GM18873 (cell line): ENCODE results near the gene AGBL4.

Experiments
- ATAC-seq: cut with Tn5 transposase; IDR thresholded peaks from one replicate; pipeline ENCODE4 v1.9.1; 2021; ENCODE audit warnings: mild to moderate bottlenecking, moderate library complexity, moderate number of reproducible peaks; ENCODE audit not compliant: unreplicated experiment, low FRiP score

The AGBL4 gene

DNA sequence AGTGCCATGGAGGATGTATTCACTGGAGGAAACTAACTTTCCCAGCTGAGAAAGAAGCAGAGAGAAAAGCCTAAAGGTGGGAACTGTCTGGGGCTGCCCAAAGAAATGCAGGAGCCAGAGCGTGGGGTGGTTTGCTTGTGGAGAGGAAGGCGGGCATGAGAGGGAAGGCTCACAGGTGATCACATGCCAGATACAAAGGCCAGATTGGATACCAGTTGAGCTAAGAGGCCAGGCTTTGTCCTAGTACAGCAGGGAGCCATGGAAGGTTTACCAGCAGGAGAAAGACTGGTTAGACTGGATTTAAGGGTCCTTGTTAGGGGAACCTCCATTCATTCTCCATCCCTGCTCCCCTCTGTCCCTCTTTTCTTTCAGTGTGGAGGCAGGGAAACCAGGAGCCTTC is 1313.4 kb downstream of the AGBL4 start:
- ATAC-seq, result no peak

DNA sequence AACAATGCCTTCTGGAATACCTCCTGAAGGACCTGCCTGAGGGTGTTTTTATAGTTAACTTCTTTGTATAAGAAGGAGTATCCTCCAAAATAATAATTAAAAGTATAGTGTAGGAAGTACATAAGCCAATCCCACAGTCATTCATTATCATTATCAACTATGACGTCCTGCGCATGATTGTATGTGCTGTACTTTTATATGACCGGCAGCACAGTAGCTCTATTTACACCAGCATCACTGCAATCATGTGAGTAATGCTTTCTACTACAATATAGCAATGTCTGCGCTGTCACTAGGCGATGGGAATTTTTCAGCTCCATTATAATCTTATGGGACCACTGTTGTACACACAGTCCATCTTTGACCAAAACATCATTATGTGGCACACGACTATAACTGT is 1319.0 kb downstream of the AGBL4 start:
- no peak for ATAC-seq

DNA sequence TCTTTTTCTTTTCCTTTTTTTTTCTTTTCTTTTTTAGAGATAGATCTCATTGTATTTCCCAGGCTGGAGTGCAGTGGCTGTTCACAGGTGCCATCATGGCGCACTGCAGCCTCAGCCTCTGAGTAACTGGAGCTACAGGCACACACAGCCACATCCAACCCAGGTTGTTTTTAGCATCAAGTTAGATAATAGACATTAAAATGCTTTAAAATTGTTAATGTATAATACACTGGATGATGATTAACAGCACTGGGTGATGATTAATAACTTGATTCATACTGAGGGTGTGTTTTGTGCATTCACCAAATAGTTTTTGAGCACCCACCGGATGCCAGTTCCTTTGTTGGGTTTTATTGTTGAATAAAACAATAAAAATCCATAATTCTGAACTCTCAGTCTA is 1322.3 kb downstream of the AGBL4 start:
- ATAC-seq, result no peak

DNA sequence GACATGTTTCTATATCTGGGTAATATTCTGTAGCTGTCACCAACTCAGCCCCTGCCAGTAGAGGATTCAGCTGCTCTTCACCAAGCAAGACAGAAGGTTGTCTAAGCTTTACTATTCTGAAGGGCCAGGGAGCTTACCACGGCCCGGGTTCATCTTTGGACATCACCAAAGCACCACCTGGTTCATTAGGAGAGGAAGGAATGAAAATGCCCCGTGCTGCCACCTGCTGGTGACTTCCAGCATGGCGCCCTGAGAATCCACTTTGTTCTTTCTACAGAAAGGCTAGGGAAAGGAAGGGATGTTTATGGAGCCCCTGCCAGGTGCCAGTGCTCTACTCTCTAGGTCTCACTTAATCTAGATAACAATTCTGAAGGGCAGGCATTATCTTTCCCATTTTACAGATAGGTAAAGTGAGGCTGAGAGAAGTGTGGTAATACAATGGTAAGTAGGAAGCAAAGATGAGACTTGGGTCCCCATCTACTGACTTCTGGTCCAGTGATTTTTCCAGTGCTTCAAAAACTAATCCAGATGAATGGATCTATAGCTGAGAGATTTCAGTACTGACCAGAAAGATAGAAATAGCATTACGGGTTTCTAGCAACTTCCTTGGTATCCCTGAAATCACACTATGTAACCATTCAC is 1326.6 kb downstream of the AGBL4 start:
- peak; percentile 62 for ATAC-seq

DNA sequence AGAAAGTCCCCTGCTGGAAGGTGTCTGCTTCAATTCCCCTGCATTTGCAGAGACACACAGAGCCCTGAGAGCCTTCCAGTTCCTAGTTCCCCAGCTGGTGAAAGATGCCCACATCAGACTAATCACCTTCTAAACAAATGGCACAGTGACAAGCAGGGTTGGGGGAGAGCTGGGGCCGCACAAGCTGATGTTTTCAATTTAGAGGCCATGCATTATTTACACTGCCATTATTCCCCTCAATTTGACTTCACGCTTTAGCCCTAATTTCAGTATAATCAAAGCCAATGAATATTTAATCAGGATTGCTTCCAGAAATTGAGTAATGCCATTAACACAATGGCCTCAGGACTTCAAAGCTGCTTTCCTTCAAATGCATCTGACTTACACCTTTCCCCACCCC is 1328.6 kb downstream of the AGBL4 start:
- no peak for ATAC-seq

DNA sequence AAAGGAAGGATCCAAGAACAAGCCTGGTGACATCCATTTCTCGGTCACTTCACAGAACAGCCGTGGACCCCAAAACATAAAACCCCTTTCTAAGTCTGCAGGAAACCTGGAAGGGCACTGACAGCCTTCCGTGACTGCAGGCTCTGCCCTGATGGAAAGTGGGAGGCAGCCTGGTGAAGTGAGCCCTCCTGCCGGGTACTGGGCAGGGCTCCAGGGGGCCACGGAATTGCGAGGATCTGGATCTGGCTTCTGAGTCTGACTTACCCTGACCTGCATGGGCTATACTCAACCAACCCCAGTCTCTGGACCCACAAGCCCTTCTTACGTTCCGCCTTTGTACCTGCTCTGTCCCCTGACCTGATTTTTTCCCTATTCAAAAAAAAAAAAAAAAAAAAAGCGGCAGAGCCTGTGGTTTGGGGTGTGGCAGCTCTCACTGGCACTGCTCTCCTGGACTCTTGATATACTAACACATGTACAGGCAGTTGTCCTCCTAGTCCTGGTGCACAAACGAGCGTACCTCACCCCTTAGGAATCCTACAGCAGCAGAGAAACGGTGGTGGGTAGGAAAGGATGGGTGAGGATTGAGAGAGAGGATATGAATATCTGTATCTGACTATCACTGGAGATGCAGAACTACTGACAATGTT is 1330.0 kb downstream of the AGBL4 start:
- no peak for ATAC-seq

DNA sequence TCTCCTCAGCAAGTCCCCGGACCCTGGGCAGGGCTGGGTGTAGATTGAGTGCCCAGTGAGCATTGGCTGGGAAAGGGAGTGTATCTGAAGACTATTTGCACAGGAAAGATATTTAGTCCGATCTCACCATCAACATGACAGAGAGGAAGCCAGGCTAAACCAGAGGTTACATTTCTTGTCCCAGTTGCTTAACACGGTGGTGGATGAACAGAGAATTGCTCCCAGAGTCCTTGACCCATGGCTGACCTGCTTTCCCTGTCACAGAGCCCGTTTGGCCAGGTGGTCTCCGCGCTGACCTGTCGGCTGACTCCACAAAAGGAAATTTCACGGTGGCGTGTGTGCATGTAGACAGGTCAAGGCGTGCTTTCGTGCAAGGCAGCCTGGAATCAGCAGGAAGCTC is 1330.6 kb downstream of the AGBL4 start:
- no peak for ATAC-seq

DNA sequence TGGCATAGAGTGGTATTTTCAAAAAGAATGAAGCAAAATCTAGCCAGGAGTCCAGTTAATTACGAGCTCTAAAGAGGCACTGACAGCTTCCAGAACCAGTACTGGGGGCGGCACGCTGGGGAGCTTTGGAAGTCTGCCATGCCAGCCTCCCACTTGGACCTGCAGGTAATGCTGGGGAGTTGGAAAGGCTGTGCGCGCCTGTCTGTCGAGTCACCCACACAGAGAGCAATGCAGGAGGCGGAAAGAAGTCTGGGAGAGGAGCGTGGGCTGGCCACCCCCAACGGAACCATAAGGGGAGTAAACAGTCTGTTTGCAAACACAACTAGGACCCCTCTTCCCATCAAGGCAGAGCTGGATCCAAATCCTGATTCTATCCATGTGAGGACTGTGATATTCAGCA is 1331.5 kb downstream of the AGBL4 start:
- no peak for ATAC-seq

DNA sequence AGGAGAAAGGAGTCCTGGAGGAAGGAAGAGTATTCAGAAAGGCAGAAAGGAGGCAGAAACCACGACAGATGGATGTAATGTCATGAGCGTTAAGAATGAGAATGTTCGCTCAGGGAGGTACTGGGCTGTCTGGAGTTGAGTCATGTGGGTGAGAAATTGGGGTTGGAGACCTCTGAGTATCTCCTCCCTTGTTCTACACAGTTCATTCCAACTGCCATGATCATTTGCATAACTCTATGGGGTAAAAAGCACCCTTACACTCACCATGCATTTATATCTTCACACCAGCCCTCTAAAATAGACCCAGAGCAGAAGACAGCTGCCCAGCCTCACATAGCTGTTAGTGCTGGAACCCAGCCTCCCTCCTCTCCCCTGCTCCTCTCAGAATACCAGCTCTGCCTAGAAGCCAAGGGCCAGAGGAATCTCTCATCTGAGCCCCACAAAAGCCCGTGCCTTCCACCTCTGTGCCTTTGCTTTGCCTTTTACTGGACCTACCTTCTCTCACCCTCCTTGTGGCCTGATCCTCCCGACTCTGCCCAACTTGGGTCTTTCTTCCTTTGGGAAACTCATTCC is 1332.2 kb downstream of the AGBL4 start:
- peak; percentile 74 for ATAC-seq

DNA sequence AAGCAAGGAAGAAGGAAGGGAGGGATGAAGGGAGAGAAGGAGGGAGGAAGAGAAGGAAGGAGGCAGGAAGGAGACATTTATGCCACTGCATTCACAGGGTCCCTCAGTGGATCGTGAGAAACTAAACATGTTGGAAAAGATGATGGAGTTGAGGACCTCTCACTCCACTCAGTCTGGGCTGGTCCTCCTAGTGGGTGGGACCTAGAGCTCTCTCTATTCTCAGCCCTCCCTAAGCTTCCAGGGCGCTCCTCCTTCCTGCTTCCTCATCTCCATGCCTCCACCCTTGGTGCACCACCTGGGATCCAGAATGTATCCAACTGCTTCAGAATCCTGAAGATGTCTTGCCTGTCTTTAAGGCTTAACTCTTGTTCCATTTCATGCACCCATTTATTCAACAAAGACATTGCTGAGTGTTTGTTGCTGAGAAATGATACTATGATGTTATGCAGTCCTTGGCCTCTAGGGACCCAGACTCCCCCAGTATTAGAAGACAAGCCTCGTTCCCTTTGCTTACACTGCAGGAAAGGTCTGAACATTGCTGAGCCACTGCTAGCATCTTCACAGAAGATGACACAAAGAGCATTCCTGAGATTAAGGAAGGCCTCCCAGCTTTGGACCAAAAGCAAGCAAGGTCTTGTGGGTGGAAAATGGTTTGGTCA is 1335.5 kb downstream of the AGBL4 start:
- no peak for ATAC-seq

DNA sequence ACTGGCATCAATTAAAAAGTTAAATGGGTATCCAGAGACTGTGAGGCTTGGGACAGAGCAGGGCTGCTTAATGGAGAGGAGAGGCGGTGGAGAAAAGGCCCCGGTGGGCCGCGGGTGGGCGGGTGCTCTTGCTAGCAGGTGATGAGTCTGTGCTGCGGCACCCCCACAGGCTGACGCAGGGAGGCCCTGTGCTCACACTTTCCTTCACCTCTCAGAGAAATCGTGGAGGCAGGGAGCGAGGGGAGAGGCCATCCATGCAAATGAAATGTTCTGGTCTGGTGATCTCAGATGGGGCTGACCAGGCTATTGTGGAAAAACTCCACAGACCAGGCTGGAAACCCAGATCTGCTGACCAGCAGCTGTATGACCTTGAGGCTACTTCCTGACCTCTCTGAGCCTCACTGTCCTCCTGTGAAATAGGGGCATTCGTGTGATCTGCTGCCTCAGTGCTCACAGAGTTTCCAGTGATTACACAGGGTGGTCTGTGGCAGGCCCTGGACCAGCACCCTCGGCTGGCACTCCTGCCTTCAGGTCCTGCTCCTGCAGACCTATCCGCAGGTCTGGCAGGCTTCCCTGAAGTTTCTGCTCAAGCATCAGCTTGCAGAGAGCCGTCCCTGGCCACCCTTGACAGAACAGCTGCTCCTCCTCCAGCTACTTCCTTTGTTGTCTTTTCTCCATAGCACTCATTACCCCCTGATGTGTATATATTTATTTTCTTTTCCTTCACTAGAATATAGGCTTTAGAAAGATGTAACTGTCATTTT is 1336.3 kb downstream of the AGBL4 start:
- no peak for ATAC-seq

DNA sequence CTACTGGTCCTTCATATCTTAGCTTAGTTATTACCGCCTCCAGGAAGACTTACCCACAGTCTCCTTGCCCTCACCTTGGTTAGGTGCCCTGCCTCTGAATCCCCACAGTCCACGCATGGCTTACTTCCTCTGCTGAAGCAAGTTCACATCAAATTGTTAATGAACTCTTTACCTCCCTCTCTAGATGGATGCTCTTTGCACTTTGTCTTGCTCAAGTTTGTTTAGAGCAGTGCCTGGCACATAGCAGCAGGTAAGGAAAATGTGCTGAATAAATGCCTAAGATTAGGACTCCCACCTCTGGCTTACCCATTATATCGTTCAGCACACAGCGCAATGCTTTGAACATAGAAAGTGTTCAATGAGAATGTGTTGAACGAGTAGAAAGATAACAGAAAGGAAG is 1337.6 kb downstream of the AGBL4 start:
- ATAC-seq, result no peak

DNA sequence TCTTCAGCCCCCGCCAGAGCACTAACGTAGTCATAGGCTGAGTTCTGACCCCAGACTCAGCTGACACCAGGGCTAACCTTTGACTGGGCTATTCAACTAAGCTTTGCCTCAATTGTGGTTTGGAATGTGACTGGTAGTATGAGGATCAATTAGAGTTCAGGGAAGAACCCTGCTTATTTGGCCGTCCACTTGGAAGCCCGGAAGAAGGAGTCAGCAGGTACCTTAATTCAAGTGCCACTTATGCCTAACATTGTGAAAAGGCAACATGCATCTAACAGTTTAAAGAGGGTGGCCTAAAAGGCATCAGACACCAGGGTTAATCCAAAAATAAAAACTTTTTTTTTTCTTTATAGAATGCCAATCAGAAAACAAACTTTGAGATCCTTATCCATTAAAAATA is 1339.4 kb downstream of the AGBL4 start:
- no peak for ATAC-seq

DNA sequence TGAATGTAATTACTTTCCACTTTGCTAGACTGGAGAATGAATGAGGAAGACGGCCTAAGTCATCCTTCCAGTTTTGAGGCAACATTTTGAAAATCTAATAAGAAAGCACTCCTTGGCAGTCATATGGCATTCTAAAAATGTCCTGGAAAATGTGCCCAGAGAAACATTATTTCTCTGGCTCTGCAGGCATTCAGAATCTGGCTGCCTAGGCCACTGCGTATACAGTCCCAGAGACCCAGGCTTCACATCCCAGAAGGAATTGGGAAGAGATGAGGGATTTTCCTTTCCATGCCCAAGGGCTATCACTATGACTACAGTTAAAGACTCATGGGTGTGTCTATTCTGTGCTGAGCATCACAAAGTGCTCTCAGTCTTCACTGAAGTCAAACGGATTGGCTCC is 1339.9 kb downstream of the AGBL4 start:
- ATAC-seq, result no peak

DNA sequence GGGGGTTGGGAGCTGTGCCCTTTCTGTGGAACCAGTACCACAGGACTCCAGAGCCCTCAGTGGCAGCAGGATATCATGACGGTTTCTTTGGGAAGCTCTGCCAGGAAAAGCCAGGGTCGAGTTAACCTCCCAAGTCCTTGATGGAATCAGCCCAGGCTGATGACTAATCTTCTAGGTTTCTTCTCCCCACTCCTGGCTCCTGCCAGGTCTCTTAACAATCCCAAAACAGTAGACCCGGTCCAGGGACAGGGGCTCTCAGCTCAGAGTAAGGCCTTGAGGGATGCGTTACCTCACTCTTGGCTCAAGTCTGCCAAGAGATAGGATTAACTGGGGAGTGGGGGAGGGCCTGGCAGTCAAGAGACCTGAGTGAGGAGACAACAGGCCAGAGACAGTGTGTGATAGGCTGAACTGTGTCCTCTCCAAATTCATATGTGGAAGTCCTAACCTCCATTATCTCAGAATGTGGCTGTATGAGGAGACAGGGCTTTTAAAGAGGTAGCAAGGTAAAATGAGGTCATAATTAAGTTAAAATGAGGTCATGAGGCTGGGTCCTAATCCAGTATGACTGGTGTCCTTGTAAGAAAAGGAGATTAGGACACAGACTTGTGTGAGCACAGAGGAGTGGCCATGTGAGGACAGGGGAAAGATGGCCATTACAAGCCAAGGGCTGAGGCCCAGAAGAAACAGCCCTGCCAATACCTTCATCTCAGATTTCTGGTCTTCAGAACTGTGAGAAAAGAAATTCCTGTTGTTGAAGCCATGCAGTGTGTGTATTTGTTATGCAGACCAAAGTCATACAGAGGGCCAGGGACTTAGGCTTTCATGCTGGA is 1342.1 kb downstream of the AGBL4 start:
- no peak for ATAC-seq

DNA sequence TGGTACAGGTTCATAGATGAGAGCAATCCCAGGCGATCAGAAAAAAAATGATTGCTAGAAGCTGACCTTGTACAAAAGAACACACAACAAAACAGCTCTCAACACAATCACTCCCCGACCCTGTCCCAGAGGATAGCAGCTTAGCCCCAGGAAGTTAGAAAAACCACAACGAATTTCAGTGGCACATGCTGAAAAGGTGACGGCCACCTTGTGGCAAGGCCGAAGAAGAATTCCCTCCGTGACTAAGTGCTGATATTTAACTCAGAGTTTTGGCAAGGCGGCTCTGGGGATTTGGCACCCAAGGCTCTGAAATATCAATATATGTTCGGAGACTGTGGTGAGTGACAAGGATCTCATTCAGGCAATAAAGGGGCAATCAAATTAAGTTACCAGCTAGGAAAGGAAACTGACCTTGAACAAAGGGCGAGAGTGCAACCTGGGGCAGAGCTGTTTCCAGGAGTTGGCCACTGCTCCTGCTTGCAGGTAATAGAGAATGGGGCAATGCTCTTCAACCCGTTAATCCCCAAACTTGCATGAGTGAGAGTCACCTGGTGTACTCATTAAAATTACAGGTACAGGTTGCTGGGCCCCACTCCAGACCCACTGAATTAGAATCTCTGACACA is 1343.2 kb downstream of the AGBL4 start:
- ATAC-seq, result no peak

DNA sequence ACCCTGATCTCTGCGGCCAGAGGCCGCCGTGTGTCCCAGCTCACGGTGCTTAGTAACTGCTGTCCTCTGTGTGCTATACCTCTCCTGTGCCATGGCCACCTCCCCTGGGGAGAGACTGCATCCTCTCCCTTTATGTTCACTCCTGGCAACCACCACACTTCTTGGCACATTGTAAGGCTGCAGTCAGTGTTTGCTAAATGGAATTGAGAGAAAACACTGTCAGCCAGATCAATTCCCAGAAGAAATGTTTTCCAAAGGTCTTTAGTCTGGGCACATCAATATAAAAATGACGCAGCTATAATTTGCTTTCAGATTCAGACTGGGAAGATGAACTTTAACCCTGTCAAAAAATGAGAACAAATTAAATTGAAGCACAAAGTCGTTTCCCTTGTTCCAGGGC is 1343.9 kb downstream of the AGBL4 start:
- no peak for ATAC-seq

DNA sequence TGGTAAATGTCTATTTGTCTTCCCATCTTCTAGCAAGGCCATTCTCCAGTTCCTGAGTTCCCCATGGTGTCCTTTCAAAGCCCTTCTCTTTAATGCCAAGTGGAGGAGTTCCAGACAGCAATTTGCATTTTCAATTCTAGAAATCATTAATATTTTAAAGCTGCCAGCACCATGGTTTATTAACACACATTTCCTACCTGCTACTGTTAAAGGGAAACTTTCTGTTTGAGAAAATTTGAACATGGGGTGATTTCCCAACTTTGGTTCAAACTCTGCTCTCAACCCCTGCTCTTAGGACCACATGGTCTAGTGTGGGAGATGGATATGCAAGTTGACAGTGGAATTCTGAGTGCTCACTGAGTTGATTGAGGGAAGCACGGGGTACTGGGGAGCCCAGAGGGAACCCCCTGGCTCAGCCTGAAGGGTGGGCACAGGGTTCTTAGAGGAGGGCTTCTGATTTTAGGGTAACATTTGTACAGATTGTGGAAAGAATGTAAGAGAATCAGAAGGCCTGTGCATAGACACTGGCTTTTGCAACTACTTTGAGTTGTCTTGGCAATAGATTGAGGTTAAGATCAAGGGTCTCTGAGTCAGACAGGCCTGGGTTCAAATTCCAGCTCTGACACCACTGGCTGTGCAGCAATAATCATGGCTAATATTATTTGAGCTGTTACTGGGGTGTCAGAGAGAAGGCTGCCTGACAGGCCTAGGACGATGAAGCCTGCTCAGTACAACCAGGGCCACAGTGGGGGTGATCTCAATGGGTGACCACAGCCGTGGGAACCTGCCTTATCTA is 1344.8 kb downstream of the AGBL4 start:
- peak; percentile 38 for ATAC-seq
